Measurements from ENCODE around the gene DLGAP1. TPM values are rescaled to one million over a fixed set of nuclear protein-coding genes. Genes with fewer than 3 reads are reported as not detected.

Gene DLGAP1
- total and polyA plus RNA-seq, 2 of the 4 experiments (the other 2 are of a cell fraction), result under 0.01 to 0.09 TPM

- Histone ChIP-seq H4K20me1 (ENCODE audit: insufficient read depth, low read length) (no peaks in the 10 kb centered on the region), H2BK20ac (ENCODE audit: low read depth, low read length) (peak overlapping the region; percentile 39), H3K79me1 (ENCODE audit: low read depth in 1 of 2, low read length in 2 of 2) (no peaks in the 10 kb centered on the region), H2AK5ac (ENCODE audit: low read depth, low read length) (no peak overlapping the region; the same call in 1 of the 2 replicates), H3K9me1 (ENCODE audit: insufficient read depth, low read length) (peaks cover 2% of the 10 kb centered on the region; the same call in 1 of the 2 replicates), H3K27ac (ENCODE audit: insufficient read depth, low read length) (no peak overlapping the region), H3K27me3 (ENCODE audit: control insufficient read depth, insufficient read depth, low read length) (no peaks in the 10 kb centered on the region; the same call in 1 of the 2 replicates), H4K91ac (ENCODE audit: insufficient read depth, low read depth, low read length) (0 out of 2 replicates have a peak overlapping the region, but pooled peaks have one; percentile 8), H3K4me2 (ENCODE audit: low read depth, low read length) (peak overlapping the region; percentile 52; the same call in 1 of the 2 replicates), H4K8ac (ENCODE audit: low read depth in 2 of 2, low read length in 2 of 2) (peak overlapping the region in 1 of 2 experiments; percentile 54; a peak in 1 of 4 replicates), H4K5ac (ENCODE audit: low read depth, low read length) (no peak overlapping the region; the same call in 1 of the 2 replicates), H3K23ac (ENCODE audit: low read depth, low read length) (no peak overlapping the region), H3K4me3 (ENCODE audit: insufficient read depth, low read depth, low read length) (no peak overlapping the region), H3K4me1 (ENCODE audit: control insufficient read depth, insufficient read depth, low read length) (peaks cover 14% of the 10 kb centered on the region), H3K56ac (ENCODE audit: extremely low read depth, insufficient read depth, low read length) (no peak overlapping the region), H3K18ac (ENCODE audit: low read depth, low read length) (peak overlapping the region; percentile 42; the same call in 1 of the 2 replicates), H3K9ac (ENCODE audit: low read depth, low read length) (no peak overlapping the region), H3K9me3 (ENCODE audit: control insufficient read depth, insufficient read depth, low read length) (no peaks in the 10 kb centered on the region), H2AK9ac (replicated peaks; ENCODE audit: low read depth, low read length, poor library complexity) (no peak overlapping the region), H3K4ac (ENCODE audit: low read depth, low read length) (0 out of 2 replicates have a peak overlapping the region, but pooled peaks have one; percentile 19), H2BK15ac (ENCODE audit: low read depth, low read length) (0 out of 3 replicates have a peak overlapping the region, but pooled peaks have one; percentile 6), H2BK5ac (ENCODE audit: low read depth, low read length, poor library complexity, severe bottlenecking) (peak overlapping the region; percentile 78), H2BK120ac (ENCODE audit: low read depth, low read length) (peak overlapping the region; percentile 55), H3K36me3 (ENCODE audit: control insufficient read depth, insufficient read depth, low read length) (no peaks in the 10 kb centered on the region), H2AFZ (replicated peaks; ENCODE audit: low read length, poor library complexity) (peak overlapping the region; percentile 18), H3K14ac (replicated peaks; ENCODE audit: low read depth, low read length) (no peak overlapping the region)
- in situ Hi-C loops (cut with MboI; ENCODE audit: low sequenced_read_pairs), result no loop called here
- BruUV-seq (replicated peaks), result no TSS peak
- intact Hi-C loops (cut with micrococcal nuclease), result no loop called here
- TF ChIP-seq SMC3 (IDR thresholded peaks at IDR 0.05; ENCODE audit: low read depth, low read length) (no peak), CTCF (conservative IDR thresholded peaks at IDR 0.05; ENCODE audit: low read depth, low read length) (no peak), USF2 (IDR thresholded peaks at IDR 0.05; ENCODE audit: low read depth, low read length) (no peak), MXI1 (IDR thresholded peaks at IDR 0.05; ENCODE audit: borderline replicate concordance, low read depth, low read length) (no peak), RCOR1 (IDR thresholded peaks at IDR 0.05; ENCODE audit: insufficient replicate concordance, low read length) (no peak), FOS (IDR thresholded peaks at IDR 0.05; ENCODE audit: low read depth, low read length) (peak; percentile 55; the same call in 1 of the 2 replicates), MAFK (IDR thresholded peaks at IDR 0.05; ENCODE audit: low read depth, low read length) (no peak), CEBPB (IDR thresholded peaks at IDR 0.05; ENCODE audit: low read depth, low read length) (peak; percentile 61; the same call in 1 of the 2 replicates), CHD1 (IDR thresholded peaks at IDR 0.05; ENCODE audit: low read depth, low read length) (no peak), RFX5 (IDR thresholded peaks at IDR 0.05; ENCODE audit: low read depth, low read length) (no peak), POLR2A (IDR thresholded peaks at IDR 0.05; ENCODE audit: low read depth, low read length) (no peak), ELK1 (IDR thresholded peaks at IDR 0.05; ENCODE audit: borderline replicate concordance, low read depth, low read length) (no peak), RAD21 (IDR thresholded peaks at IDR 0.05; ENCODE audit: low read length) (no peak), MAZ (IDR thresholded peaks at IDR 0.05; ENCODE audit: borderline replicate concordance, low read depth, low read length) (no peak), NFE2L2 (IDR thresholded peaks at IDR 0.05; ENCODE audit: low read depth, low read length) (0 out of 2 replicates have a peak, but pooled peaks have one; percentile 5), BHLHE40 (IDR thresholded peaks at IDR 0.05; ENCODE audit: low read depth, low read length) (0 out of 2 replicates have a peak, but pooled peaks have one; percentile 11)
- ChIA-PET CTCF (no interaction called here), POLR2A (ENCODE audit: unreplicated experiment) (no interaction called here)
- WGBS, 2 experiments (ENCODE audit: extremely low coverage in 2 of 2, insufficient read length in 1 of 2), result no CpG with 5 or more reads among the region's 2 CpGs
- peak; percentile 93 for DNase-seq
- dilution Hi-C loops (cut with HindIII; ENCODE audit: low sequenced_read_pairs, unreplicated experiment), result no loop called here
- peak; percentile 89 for ATAC-seq (ENCODE audit: low read depth)
Observed at GRCh38 chr18:3923750-3924149, 531.4 kb downstream of the DLGAP1 start.
